MG63 (cell line): Measurements from ENCODE around the gene LRRC37B. TPM values are rescaled to one million over a fixed set of nuclear protein-coding genes. Genes with fewer than 3 reads are reported as not detected.
"Not testable (repeated sequence)": the region's sequence is repeated elsewhere in the genome, so short reads cannot be mapped to it uniquely, and the experiment has no call there.

Experiments used
- DNase-seq: peaks from one replicate; pipeline ENCODE4 v3.0.0-alpha.2; 2020
- H3K27me3 ChIP-seq: fragments of 250-450 bp; sonication (Bioruptor Pico); 2 replicates; pipeline ENCODE4 v1.5.1; 2020; ENCODE audit warnings: mild to moderate bottlenecking, moderate library complexity
- H3K36me3 ChIP-seq: fragments of 250-450 bp; sonication (Bioruptor Pico); 2 replicates; pipeline ENCODE4 v1.5.1; 2020; ENCODE audit warnings: mild to moderate bottlenecking, moderate library complexity
- H3K4me3 ChIP-seq: fragments of 250-450 bp; sonication (Bioruptor Pico); 2 replicates; pipeline ENCODE4 v1.5.1; 2020; ENCODE audit warnings: mild to moderate bottlenecking, moderate library complexity
- H3K9me3 ChIP-seq: fragments of 250-450 bp; sonication (Bioruptor Pico); 2 replicates; pipeline ENCODE4 v1.5.1; 2020; ENCODE audit warnings: mild to moderate bottlenecking, moderate library complexity
- total RNA-seq: library from RNA; depleted of rRNA; stranded (reverse); fragments of >200 nt; shearing (Covaris generic); gene quantifications from 2 replicates; pipeline ENCODE4 v1.2.3, GENCODE V29; 2014; ENCODE audit warnings: low replicate concordance

Gene LRRC37B
- total RNA-seq, 1 experiment from 2014 or later, result 3.3 TPM

GRCh38 chr17:32022554-32022953 lies 15.4 kb downstream of the LRRC37B start:
- not testable (repeated sequence) for H3K9me3 ChIP-seq, H3K4me3 ChIP-seq, H3K36me3 ChIP-seq, H3K27me3 ChIP-seq, DNase-seq

- not testable (repeated sequence) for H3K4me3 ChIP-seq, DNase-seq, H3K36me3 ChIP-seq, H3K9me3 ChIP-seq, H3K27me3 ChIP-seq
These were observed 20.1 kb downstream of the LRRC37B start for GRCh38 chr17:32027271-32027670.

- no peak overlapping the region for H3K4me3 ChIP-seq
- peaks cover 8% of the 10 kb centered on the region for H3K36me3 ChIP-seq
- no peaks in the 10 kb centered on the region for H3K27me3 ChIP-seq
- no peaks in the 10 kb centered on the region for H3K9me3 ChIP-seq
- DNase-seq, result no peak
These were observed 26.0 kb downstream of the LRRC37B start for GRCh38 chr17:32033223-32033622.

- H3K36me3 ChIP-seq, H3K4me3 ChIP-seq, H3K9me3 ChIP-seq, DNase-seq, H3K27me3 ChIP-seq: not testable (repeated sequence)
These were observed 26.6 kb downstream of the LRRC37B start for GRCh38 chr17:32033812-32034211.

- DNase-seq, H3K4me3 ChIP-seq, H3K27me3 ChIP-seq, H3K9me3 ChIP-seq, H3K36me3 ChIP-seq: not testable (repeated sequence)
These were observed 33.1 kb downstream of the LRRC37B start for GRCh38 chr17:32040246-32040645.

GRCh38 chr17:32041306-32041875 lies 34.2 kb downstream of the LRRC37B start:
- H3K9me3 ChIP-seq, H3K27me3 ChIP-seq, H3K4me3 ChIP-seq, H3K36me3 ChIP-seq: not testable (repeated sequence)
- peak; percentile 8 for DNase-seq

GRCh38 chr17:32042266-32042665 lies 35.1 kb downstream of the LRRC37B start:
- H3K36me3 ChIP-seq, H3K4me3 ChIP-seq, DNase-seq, H3K9me3 ChIP-seq, H3K27me3 ChIP-seq: not testable (repeated sequence)

- not testable (repeated sequence) for H3K9me3 ChIP-seq, H3K36me3 ChIP-seq, DNase-seq, H3K27me3 ChIP-seq, H3K4me3 ChIP-seq
These were observed 38.4 kb downstream of the LRRC37B start for GRCh38 chr17:32045611-32046010.

- not testable (repeated sequence) for H3K27me3 ChIP-seq, H3K36me3 ChIP-seq, H3K4me3 ChIP-seq, DNase-seq, H3K9me3 ChIP-seq
These were observed 40.5 kb downstream of the LRRC37B start for GRCh38 chr17:32047663-32048062.

- DNase-seq, H3K4me3 ChIP-seq, H3K36me3 ChIP-seq, H3K27me3 ChIP-seq, H3K9me3 ChIP-seq: not testable (repeated sequence)
These were observed 47.8 kb downstream of the LRRC37B start for GRCh38 chr17:32054985-32055384.

GRCh38 chr17:32055425-32055824 lies 48.2 kb downstream of the LRRC37B start:
- H3K27me3 ChIP-seq, H3K4me3 ChIP-seq, H3K9me3 ChIP-seq, DNase-seq, H3K36me3 ChIP-seq: not testable (repeated sequence)

GRCh38 chr17:32056500-32056899 lies 49.3 kb downstream of the LRRC37B start:
- not testable (repeated sequence) for H3K27me3 ChIP-seq, H3K4me3 ChIP-seq, DNase-seq, H3K9me3 ChIP-seq, H3K36me3 ChIP-seq

- DNase-seq, H3K9me3 ChIP-seq, H3K4me3 ChIP-seq, H3K27me3 ChIP-seq, H3K36me3 ChIP-seq: not testable (repeated sequence)
These were observed 50.4 kb downstream of the LRRC37B start for GRCh38 chr17:32057460-32058105.

- DNase-seq, H3K9me3 ChIP-seq, H3K27me3 ChIP-seq, H3K36me3 ChIP-seq, H3K4me3 ChIP-seq: not testable (repeated sequence)
These were observed 53.5 kb downstream of the LRRC37B start for GRCh38 chr17:32060695-32061094.

GRCh38 chr17:32061840-32062239 lies 54.7 kb downstream of the LRRC37B start:
- not testable (repeated sequence) for H3K9me3 ChIP-seq, H3K4me3 ChIP-seq, H3K27me3 ChIP-seq, DNase-seq, H3K36me3 ChIP-seq

GRCh38 chr17:32064091-32064490 lies 56.9 kb downstream of the LRRC37B start:
- not testable (repeated sequence) for DNase-seq

GRCh38 chr17:32066123-32066680 lies 59.0 kb downstream of the LRRC37B start:
- not testable (repeated sequence) for H3K36me3 ChIP-seq, H3K4me3 ChIP-seq, DNase-seq, H3K27me3 ChIP-seq, H3K9me3 ChIP-seq

More at GRCh38 chr17:32064091-32064490, 56.9 kb downstream of the LRRC37B start:
- H3K4me3 ChIP-seq, H3K9me3 ChIP-seq, H3K27me3 ChIP-seq, H3K36me3 ChIP-seq: not testable (repeated sequence)
